GM21447 (cell line): ENCODE measurements around the gene NKX2-1.
"Not testable (repeated sequence)": the region's sequence is repeated elsewhere in the genome, so short reads cannot be mapped to it uniquely, and the experiment has no call there.

ENCODE experiments used
- ATAC-seq: cut with Tn5 transposase; IDR thresholded peaks from one replicate; pipeline ENCODE4 v1.9.1; 2021; ENCODE audit not compliant: unreplicated experiment

The NKX2-1 gene

GRCh38 chr14:36519431-36520321 lies at the start of gene NKX2-1:
Gene NKX2-1, minus strand, starts transcription at chr14:36520232. Its CDS starts 103 bp downstream, at chr14:36520129.
- no peak for ATAC-seq

- no peak for ATAC-seq
These were observed 36.9 kb upstream of the NKX2-1 start for GRCh38 chr14:36556811-36557433.

DNA sequence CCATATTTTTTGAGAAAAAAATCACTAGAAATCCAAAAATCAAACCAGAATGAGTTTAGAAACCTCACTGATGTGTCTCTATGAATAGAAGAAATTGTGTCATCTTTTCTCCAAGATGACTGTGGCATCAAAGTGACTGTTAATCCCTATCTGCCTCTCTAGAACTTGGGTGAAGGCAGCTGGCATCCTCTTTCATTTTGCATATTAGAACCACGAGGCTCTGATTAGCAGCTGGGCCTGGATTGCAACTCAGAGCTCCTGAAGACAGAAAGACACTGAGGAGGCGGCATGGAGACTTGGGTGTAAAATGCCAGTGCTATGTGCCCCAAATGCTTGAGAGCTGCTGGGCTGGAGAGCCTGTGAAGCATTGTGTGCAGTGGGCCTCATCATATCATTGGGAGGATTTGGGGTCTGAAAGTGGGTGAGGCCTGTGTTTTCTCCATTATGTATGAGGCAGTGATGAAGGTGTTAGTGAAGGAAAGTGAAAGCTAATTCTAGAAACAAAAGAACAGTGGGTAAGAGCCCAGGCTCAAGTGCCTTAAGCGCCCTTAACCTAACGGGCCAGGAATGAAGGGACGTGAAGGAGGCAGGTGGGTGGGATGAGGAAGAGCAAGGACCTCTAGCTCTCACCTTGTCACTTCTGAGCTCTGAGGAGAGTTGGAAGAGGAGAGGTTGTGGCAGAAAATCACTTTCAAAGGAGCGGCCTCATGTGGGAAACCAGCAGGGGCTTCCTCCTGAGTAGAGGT lies 36.1 kb upstream of the NKX2-1 start:
- no peak for ATAC-seq

DNA sequence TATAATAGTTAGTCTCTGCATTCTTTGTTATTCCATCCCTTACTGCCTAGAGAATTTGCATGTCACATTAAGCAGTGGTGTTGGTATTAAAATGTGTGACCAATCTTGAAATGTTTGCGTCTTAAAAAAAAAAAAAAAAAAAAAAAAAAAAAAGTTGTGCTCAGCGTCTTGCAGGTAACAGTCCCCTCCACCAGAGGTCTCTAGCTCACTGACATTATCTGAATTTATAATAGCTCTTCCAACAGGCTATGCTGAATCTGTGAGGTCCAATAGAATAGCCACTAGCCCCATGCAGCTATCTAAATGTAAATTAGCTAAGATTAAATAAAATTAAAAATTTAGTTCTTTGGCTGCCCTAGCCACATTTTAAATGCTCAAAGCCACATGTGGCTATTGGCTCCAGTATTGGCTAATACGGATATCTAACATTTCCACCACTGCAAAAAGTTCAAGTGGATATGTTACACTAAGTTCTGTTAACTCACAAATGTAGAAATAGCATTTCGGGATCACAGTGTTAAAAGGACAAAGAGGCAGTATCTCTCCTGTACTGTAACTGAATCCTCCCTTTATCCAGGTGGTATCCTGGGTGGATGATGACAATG lies 33.7 kb upstream of the NKX2-1 start:
- no peak for ATAC-seq

DNA sequence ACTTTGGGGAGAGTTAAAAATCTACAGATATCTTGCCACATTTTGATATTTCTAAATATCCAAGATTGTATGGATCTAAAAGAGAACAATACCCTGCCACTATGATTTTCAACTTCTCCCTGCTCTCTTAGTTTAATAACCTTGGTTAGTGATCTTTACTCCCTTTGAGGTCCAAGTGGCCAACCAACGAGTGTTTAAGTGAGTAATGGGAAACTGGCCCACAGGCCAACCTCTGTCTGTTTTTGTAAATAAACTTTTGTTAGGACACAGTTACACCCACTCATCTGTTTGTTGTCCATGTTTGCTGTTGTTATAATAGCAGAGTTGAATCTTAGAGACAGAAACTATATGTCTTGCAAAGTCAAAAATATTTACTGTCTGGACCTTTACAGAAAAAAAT lies 30.9 kb upstream of the NKX2-1 start:
- no peak for ATAC-seq

GRCh38 chr14:36544280-36544679 lies 24.2 kb upstream of the NKX2-1 start:
- not testable (repeated sequence) for ATAC-seq

- ATAC-seq: no peak
These were observed 18.0 kb upstream of the NKX2-1 start for GRCh38 chr14:36538051-36538450.

GRCh38 chr14:36529062-36529461 lies 9.0 kb upstream of the NKX2-1 start:
- ATAC-seq: no peak

GRCh38 chr14:36525746-36526099 lies 5.7 kb upstream of the NKX2-1 start:
- no peak for ATAC-seq

GRCh38 chr14:36524874-36525745 lies 5.1 kb upstream of the NKX2-1 start:
- no peak for ATAC-seq

- no peak for ATAC-seq
These were observed 4.3 kb upstream of the NKX2-1 start for GRCh38 chr14:36524220-36524837.

DNA sequence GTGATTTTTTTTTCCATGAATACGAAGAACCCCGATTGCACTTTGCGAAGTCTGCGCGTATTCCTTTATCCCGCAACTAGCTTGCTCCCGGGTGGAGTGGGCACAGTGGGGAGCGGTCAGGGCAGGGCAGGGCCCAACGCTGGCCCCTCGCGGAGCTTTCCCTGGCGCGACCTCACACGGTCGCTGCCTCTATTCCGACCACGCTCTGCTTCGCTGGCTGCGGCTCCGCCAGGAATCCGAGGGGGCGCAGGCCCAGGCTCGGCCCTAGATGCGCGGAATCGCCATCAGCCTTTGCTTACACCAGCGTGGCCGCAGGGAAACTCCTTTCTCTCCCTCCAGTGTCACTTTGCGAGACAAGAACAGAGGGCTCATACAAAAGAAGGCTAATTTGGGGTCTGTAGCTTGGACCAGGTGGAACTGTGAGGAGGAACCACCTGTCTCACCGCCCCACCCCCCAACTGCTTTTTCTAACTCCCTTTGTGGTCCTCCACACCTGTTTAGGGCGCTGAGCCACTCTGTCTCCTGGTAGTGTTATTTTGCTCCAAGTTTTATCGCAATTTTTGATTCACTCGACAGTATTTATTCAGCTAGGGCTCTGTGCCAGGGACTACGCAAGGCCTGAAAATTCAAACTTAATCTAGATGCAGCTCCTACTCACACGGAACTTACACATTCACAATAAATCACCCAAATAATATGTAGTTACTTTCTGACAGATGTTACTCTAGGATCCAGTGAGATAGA lies 3.1 kb upstream of the NKX2-1 start:
- ATAC-seq: no peak

DNA sequence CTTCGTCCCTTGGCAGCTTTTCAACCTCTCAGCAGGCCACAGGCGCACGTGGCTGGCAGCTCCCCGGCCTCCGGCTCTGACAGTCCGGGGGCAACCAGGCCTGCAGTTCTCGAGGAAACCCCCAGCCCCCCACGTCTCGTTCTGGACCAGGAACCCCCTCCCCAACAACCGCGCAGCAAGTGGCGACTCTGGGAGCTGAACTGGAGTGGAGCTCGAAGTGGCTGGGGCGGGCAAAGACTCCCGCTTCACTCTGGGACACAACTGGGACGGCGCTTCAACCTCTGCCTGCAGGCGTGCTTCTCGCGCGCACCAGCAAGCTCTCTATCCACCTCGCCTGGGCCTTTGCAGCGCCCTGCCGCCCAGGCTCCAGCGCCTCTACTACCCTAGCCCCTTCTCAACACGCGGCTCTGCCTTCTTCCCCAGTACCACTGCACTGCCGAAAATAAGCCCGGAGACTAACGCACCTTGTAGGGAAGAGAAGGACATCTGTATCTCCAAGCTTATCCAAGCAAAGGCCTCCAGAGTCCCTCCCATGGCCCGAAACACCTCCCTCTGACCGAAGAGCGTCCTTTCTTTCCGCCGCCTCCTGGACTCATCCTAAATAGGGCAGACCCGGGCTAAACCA lies 2.4 kb upstream of the NKX2-1 start:
- no peak for ATAC-seq

- no peak for ATAC-seq
These were observed 1.7 kb upstream of the NKX2-1 start for GRCh38 chr14:36521598-36522345.

GRCh38 chr14:36520601-36521525 lies 831 bp upstream of the NKX2-1 start:
- ATAC-seq: no peak

DNA sequence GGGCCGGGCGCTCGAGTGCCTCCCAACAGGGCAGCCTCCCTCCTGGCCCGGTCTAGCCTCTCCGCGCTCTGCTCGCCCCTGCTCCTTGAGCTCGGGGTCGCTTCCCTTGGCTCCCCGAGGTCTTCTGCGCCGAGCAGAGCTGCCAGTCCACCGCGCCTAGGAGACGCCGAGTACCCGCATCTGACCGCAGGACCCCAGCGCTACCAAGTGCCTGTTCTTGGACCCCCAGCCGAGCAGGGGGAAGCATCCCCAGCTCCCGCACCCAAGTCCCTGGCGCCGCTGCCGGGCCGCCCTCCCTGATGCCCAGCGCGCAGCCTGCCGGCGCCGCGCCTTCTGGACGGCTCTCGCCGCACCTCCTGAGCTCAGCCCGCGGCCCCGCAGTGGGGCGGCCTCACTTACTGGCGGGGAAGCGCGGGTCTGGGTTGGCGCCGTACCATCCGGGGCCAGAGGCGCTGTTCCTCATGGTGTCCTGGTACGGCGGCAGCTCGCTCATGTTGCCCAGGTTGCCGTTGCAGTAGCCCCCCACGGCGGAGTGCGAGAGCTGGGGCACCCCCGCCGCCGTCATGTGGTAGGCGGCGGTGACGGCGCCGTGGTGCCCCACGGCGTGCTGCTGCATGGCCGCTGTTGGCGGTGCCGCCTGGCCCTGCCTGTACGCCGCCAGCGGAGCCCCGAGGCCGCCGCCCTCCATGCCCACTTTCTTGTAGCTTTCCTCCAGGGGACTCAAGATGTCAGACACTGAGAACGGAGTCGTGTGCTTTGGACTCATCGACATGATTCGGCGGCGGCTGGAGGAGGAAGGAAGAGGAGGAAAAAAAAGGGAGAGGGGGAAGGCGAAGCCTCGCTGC lies 1.2 kb downstream of the NKX2-1 start:
- ATAC-seq: no peak
